HG03558 (cell line): ENCODE data around the gene MLLT10.
A peak's percentile ranks its signal among the peaks of the same experiment; 100 is the strongest.

ENCODE experiments used
- ATAC-seq: cut with Tn5 transposase; IDR thresholded peaks from one replicate; pipeline ENCODE4 v1.9.1; 2021; ENCODE audit warnings: moderate number of reproducible peaks; ENCODE audit not compliant: unreplicated experiment; ENCODE audit errors: extremely low read depth

MLLT10 gene

DNA sequence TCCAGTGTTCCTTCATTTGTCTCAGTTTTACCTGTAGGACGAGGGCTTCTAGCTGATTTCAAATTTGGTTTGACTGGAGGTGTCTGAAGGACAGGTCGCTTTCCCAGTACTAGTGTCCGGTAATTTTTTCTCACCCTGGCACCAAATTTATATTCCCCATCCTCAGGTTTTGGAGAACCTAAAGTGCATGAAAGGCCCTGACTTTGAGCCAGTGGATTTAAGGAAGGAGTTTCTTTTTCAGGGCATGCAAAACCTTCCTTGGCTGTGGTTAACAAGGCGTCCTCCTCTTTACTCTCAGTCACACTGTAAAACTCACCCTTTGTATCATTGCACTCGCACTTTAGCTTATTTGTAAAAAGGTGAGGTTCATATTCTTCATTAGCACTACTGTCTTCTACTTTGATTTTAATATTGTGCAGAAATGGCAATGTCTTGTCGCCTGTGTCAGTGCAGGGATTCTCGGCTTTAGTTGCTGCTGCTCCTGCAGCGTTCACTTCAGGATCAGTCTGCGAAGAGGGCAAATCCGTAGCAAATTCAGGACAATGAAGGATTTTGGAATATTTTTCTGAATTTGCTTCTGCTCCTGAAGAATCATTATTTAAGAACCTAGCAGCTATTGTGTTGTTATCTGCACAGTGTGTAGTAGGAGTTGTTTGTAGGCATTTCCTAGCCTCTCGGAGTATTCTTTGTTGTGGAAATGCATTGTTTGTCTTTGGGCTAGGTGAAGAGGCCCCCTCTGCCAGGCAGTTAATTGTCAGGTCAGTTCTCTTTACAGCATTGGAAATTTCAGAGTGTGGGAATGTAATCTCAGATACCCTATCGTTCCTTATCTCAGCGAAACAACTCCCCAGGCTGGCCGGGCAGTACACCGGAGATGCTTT lies 18.4 kb upstream of the MLLT10 start:
- ATAC-seq, result no peak

DNA sequence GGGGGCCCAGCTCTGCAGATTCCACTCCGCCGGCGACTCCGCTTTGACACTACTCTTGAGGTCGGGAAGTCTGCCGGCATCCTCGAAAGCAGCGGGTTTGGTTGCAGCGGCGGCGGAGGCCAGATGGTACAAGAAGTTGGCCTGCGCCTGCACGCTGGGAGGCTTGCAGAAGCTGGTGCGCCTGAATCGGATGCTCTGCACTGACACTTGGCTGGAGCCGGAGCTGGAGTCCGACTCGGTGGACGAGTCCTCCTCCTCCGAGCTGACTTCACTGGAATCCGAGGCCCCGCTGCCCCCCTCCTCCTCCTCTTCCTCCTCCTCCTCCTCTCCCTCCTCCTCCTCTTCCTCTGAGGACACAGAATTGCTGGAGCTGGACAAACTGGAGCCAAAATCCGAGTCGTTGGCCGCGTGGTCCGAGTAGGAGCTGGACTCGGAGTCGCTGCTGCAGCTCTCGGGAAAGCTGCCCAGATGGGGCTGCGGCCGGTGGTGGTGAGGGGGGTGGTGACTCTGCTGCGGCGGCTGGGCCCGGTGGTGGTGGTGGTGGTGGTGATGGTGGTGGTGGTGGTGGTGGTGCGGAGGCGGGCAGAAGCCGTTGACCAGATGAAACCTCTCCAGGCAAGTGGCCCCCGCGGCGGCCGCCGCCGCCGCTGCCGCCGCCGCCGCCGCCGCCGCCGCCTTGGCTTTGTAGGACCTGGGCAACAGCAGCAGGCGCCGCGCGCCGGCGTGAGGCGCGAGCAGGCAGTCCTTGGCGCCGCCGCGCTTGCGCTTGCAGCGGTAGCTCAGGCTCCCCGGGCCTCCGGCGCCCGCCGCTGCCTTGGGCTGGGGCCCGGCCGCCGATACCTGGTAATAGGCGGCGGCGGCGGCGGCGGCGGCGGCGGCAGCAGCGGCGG lies 17.5 kb upstream of the MLLT10 start:
- ATAC-seq, result no peak

- ATAC-seq, result no peak
Measured at GRCh38 chr10:21517134-21518031, 16.6 kb upstream of the MLLT10 start.

GRCh38 chr10:21518149-21518640 lies 15.8 kb upstream of the MLLT10 start:
- ATAC-seq, result no peak

DNA sequence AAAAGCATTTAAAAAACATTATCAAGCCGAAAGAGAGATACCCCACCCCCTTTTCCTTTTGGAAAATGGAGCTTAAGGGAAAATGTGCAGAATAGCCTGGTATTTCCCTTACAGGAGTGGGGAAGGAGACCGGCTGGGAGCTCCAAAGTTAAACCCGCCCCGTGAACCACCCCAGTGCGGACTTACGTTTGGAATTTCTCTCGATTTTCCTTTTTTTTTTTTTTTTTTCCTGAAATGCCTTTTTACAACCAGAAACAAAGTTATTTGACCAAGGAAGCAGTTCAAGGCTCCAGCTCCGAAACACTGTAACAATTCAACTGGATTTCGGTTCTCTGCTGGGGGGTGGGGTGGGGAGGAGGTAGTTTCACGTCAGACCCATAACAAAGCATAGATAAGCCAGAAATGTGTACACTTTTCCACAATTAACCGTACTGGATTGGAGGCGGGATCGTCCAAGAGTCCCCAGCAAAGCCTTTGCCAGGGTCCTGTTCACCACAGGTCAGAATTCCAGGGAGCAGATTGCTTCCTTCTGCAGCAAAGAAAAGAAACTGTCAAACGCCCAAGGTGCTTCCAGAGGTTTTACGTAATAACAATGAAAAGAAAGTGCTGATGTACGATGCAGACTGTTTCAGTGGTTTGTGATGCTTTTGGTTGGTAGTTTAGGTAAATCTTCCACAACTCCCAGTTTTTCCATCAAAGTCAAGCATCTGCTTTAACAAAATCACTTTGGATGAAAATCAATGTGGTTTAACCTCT lies 15.2 kb upstream of the MLLT10 start:
- ATAC-seq, result no peak

GRCh38 chr10:21519397-21519933 lies 14.6 kb upstream of the MLLT10 start:
- ATAC-seq, result no peak

DNA sequence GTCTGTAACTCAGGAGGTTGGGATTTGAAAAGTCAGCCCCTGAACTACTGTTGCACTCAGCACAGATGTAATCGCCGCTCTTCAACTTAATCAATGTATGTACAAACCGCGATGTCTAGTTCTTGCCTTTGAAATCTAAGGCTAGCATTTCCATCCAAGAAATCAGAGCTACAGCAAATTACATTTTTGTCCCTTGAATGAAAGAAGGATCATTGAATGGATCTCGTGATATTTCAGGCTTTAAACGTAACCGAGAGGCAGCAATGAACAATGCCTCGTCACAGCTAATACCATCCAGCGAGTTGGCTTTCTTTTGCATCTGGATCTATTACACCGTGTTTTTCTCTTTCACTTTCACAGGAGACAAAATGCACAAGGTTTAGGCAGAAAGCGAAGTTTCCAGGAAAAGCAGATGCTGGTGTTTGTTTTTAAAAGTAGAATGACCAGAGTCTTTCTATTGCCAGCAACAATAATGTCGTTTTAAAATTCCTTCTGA lies 14.0 kb upstream of the MLLT10 start:
- no peak for ATAC-seq

DNA sequence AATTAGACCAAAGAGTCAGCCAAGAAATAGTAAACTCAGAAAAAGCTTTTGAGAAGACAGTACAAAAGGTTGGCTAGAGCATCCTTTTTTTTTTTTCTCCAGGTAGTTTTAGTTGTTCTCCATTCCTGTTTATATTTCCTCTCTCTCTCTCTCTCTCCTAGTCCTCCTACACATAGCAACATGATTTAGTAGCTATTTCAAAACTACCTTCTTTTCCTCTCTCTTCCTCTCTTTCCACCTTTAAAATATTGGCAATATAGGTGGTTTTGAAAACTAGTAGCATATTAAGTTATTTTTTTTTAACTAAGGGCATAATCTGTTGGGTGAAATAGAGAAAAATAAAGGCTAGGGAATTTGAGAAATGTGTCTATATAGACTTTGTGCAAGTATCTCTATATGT lies 13.5 kb upstream of the MLLT10 start:
- ATAC-seq, result no peak

- ATAC-seq, result no peak
Measured at GRCh38 chr10:21520949-21521348, 13.1 kb upstream of the MLLT10 start.

DNA sequence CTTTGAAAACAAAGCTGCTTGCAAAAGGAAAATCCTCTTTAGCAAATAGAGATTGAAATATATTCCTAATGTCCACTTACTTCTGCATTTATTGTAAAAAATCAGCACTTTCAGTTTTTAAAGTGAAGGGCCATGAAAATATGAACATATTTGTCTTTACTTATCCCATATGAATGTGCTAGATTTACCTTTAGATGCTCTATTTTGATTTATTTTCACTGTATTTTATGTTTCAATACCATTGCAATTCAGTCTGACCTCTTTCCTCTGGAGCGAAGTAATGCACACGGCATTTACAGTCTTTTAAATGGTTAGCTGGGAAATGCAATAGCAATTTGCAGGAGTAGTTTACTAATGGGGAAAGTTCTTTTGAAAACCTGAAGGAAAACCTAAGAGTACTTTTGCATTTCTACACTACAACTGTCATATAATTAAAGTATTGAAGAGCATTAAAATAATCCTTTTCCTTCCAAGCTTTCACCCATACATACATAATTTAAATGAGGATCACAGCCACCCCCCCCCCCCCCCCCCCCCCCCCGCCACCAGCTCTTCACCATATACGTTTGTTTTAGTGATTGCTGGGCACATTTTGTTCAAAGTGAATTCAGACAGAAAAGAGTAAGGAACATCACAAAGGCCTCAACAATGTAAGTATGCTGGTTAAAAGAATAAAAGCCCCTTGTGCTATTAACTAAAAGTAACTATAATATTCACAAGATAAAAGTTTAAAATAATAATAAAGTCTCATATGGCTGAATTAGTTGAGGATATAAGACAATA lies 12.1 kb upstream of the MLLT10 start:
- ATAC-seq, result no peak

GRCh38 chr10:21522631-21523406 lies 11.2 kb upstream of the MLLT10 start:
- ATAC-seq, result no peak

DNA sequence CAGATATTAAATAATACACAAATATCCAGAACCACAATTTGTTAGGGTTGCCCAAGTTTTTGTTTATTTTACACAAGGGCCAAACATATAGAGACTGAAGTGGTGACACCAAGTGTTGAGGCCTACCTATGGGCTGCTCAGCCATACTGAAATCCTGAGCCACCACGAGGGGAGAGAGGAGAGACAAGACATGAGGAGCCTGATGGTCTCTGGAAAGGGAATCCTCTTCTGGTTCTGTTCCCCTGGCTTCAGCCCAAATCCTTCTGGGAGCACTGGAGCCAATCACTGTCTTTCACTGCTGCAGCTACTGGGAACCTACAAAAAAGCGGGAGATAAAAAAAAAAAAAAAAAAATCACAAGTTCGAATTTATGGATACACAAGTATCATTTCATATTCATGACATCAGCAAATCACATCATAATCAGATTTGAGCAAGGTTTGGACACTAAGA lies 10.4 kb upstream of the MLLT10 start:
- no peak for ATAC-seq

GRCh38 chr10:21524131-21524525 lies 9.9 kb upstream of the MLLT10 start:
- ATAC-seq, result no peak

- ATAC-seq, result no peak
Measured at GRCh38 chr10:21524526-21525366, 9.3 kb upstream of the MLLT10 start.

DNA sequence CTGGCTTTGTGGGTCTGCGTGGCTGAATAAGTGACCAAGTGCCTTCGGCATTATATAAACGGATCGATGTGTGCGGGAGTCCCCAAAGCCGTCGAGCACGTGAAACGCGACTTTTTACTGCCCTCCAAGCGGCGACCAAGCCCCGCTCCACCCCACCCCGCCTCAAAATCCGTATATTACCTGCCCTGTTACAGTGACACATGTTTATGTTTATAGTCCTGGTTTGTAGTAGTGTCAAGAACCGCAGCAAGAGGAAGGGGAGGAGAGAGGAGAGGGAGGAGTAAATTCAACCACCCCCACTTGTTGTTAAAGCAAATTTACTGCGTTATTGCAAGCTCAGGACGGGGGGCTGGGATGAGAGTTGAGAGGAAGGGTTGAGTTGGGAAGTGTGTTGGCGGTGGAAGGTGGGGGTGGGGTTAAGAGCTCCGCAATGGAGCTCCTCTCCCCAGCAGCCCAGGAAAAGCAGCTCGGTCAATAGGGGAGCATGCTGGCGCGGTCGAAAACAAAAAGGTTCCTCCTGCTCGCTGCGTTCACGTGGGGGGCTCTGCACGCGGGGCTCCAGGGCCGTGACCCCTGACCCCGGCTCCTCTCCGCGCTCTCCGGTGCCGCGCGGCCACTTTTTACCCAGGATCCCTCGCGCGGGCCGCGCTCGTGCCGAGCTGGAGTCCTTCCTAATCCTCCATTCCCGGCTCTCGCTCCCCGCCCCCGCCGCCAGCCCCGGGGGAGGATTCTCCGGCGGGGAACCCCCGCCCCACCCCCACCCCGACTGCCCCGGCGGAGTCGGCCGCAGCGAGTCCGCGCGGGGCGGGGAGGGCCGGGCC lies 8.5 kb upstream of the MLLT10 start, which contains the start of gene SKIDA1:
SKIDA1 (minus strand) TSS at position 316 of the 821 bp plus-strand sequence. CDS start 7,860 bp downstream, outside the sequence.
- peak; percentile 42 for ATAC-seq
